ENCODE measurements around the gene NTN3.
A peak's percentile ranks its signal among the peaks of the same experiment; 100 is the strongest.

The NTN3 gene

DNA sequence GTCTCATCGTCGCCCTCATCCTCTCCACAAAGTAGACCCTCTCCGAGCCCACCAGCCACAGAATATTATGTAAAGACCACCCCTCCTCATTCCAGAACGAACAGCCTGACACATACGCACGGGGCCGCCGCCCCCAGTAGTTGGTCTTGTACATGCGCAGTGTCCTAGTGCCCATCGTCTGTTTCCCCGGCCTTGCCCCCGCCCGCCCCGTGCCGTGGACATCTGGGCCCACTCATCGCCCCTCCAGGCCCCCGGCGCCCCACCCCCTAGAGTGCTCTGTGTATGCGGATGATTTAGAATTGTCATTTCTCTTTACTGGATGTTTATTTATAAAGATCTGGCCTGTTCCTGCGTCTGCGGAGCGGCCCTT, 48.6 kb downstream of the NTN3 start:
- Histone ChIP-seq H3K4me3 (ENCODE audit: low read depth in 1 of 5, low read length in 5 of 5) (peak overlapping the region in 4 of 5 donors; percentile 4 to 77 (median 38)), H3K27me3 (ENCODE audit: control insufficient read depth in 5 of 5, insufficient read depth in 4 of 5, low read length in 5 of 5) (no peaks in the 10 kb centered on the region), H3K9ac (ENCODE audit: low read length in 5 of 5) (peak overlapping the region in 2 of 5 donors; percentile 44 to 66), H3K4me1 (ENCODE audit: control insufficient read depth in 5 of 5, insufficient read depth in 5 of 5, low read length in 5 of 5) (peaks cover 27 to 61% (median 60%) of the 10 kb centered on the region in 5 donors), H3K9me3 (ENCODE audit: control insufficient read depth in 5 of 5, low read length in 5 of 5) (no peaks in the 10 kb centered on the region), H3K36me3 (ENCODE audit: control insufficient read depth in 5 of 5, insufficient read depth in 5 of 5, low read length in 5 of 5) (peaks cover 0 to 28% (median 22%) of the 10 kb centered on the region in 5 donors), H3K27ac (ENCODE audit: low read depth, low read length) (peak overlapping the region; percentile 84)

DNA sequence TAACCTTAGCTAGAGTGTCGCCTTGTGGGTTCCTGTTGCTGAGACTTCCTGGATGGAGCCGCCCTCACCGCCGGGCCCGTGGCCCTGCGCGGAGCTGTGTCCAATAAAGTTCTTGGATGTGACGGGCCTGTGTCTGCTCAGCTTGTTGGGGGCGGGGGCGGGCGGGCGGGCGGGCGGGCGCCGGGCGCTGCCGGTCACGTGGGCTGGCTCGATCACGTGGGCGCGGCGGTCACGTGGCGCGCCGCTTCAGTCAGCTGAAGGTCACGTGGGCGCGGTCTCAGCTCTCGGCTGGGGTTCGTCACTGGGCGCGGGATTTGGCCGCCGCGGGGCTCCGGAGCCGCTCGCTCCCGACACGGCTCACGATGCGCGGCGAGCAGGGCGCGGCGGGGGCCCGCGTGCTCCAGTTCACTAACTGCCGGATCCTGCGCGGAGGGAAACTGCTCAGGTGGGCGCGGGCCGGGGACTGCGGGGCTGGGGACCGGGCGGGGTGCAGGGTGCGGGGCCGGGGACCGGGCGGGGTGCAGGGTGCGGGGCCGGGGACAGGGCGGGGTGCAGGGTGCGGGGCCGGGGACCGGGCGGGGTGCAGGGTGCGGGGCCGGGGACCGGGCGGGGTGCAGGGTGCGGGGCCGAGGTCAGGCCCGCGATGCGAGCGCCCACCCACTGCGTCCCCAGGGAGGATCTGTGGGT, 49.1 kb downstream of the NTN3 start, which contains the start of gene AMDHD2:
Gene AMDHD2 (plus strand): TSS at position 275 of the 687 bp plus-strand sequence. CDS start 88 bp downstream, at position 363.
- Histone ChIP-seq H3K9me3 (ENCODE audit: control insufficient read depth in 5 of 5, low read length in 5 of 5) (no peaks in the 10 kb centered on the region), H3K27ac (ENCODE audit: low read depth, low read length) (peak within 1 kb of the TSS; percentile 84), H3K4me1 (ENCODE audit: control insufficient read depth in 5 of 5, insufficient read depth in 5 of 5, low read length in 5 of 5) (peaks cover 27 to 56% (median 55%) of the 10 kb centered on the region in 5 donors), H3K27me3 (ENCODE audit: control insufficient read depth in 5 of 5, insufficient read depth in 4 of 5, low read length in 5 of 5) (no peaks in the 10 kb centered on the region), H3K4me3 (ENCODE audit: low read depth in 1 of 5, low read length in 5 of 5) (peak within 1 kb of the TSS in 4 of 5 donors; percentile 62 to 77 (median 70)), H3K36me3 (ENCODE audit: control insufficient read depth in 5 of 5, insufficient read depth in 5 of 5, low read length in 5 of 5) (peaks cover 0 to 32% (median 25%) of the 10 kb centered on the region in 5 donors), H3K9ac (ENCODE audit: low read length in 5 of 5) (peak within 1 kb of the TSS; percentile 33 to 77 (median 64))

DNA sequence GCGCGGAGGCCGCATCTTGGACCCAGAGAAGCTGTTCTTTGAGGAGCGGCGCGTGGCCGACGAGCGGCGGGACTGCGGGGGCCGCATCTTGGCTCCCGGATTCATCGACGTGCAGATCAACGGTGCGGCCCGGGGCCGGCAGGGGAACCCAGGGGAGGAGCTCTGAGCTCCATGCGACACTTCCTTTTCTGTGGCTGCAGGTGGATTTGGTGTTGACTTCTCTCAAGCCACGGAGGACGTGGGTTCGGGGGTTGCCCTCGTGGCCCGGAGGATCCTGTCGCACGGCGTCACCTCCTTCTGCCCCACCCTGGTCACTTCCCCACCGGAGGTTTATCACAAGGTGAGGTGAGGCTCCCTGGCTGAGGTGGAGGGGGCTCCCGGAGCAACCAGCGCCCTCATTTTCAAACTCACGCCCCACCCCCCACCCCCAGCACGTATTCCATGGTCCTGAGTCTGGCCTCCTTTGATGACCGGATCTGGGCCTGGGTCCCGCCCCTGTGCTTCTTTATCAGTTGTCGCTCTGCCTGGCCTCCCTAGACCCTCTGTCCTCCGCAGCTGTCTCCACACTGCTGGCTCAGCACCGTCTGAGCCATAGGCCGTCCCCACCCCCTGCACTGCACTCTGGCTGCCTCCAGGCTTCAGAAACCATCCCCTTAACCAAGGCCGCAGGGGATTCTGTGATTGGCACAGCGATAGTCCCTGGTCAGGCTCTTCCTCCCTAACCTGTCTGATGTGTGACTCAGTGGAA, 49.9 kb downstream of the NTN3 start:
- Histone ChIP-seq H3K4me1 (ENCODE audit: control insufficient read depth in 5 of 5, insufficient read depth in 5 of 5, low read length in 5 of 5) (peaks cover 21 to 49% (median 48%) of the 10 kb centered on the region in 5 donors), H3K27me3 (ENCODE audit: control insufficient read depth in 5 of 5, insufficient read depth in 4 of 5, low read length in 5 of 5) (no peaks in the 10 kb centered on the region), H3K4me3 (ENCODE audit: low read depth in 1 of 5, low read length in 5 of 5) (peak overlapping the region in 4 of 5 donors; percentile 62 to 77 (median 70)), H3K36me3 (ENCODE audit: control insufficient read depth in 5 of 5, insufficient read depth in 5 of 5, low read length in 5 of 5) (peaks cover 0 to 34% (median 28%) of the 10 kb centered on the region in 5 donors), H3K27ac (ENCODE audit: low read depth, low read length) (peak overlapping the region; percentile 62), H3K9ac (ENCODE audit: low read length in 5 of 5) (peak overlapping the region; percentile 33 to 77 (median 64)), H3K9me3 (ENCODE audit: control insufficient read depth in 5 of 5, low read length in 5 of 5) (no peaks in the 10 kb centered on the region)

Data from subcutaneous abdominal adipose tissue (tissue), 5 donors.